ENCODE results near the gene PCNT.
"Not testable (repeated sequence)": the region's sequence is repeated elsewhere in the genome, so short reads cannot be mapped to it uniquely, and the experiment has no call there.

PCNT gene

GRCh38 chr21:46307625-46308024, 16.3 kb upstream of the PCNT start:
- no peak for DNase-seq (ENCODE audit: low read depth in 1 of 2, low spot score in 1 of 2)

GRCh38 chr21:46308431-46308830, 15.5 kb upstream of the PCNT start:
- DNase-seq (ENCODE audit: low read depth in 1 of 2, low spot score in 1 of 2), result no peak

GRCh38 chr21:46310260-46310659, 13.7 kb upstream of the PCNT start:
- not testable (repeated sequence) for DNase-seq (ENCODE audit: low read depth in 1 of 2, low spot score in 1 of 2)

GRCh38 chr21:46311568-46311967, 12.4 kb upstream of the PCNT start:
- no peak for DNase-seq (ENCODE audit: low read depth in 1 of 2, low spot score in 1 of 2)

GRCh38 chr21:46312949-46313348, 11.0 kb upstream of the PCNT start:
- no peak for DNase-seq (ENCODE audit: low read depth in 1 of 2, low spot score in 1 of 2)

- DNase-seq (ENCODE audit: low read depth in 1 of 2, low spot score in 1 of 2), result no peak
These were observed 9.4 kb upstream of the PCNT start for GRCh38 chr21:46314441-46315020.

- no peak for DNase-seq (ENCODE audit: low read depth in 1 of 2, low spot score in 1 of 2)
These were observed 7.1 kb upstream of the PCNT start for GRCh38 chr21:46316708-46317324.

- DNase-seq (ENCODE audit: low read depth in 1 of 2, low spot score in 1 of 2), result no peak
These were observed 6.1 kb upstream of the PCNT start for GRCh38 chr21:46317710-46318463.

- DNase-seq (ENCODE audit: low read depth in 1 of 2, low spot score in 1 of 2), result no peak
These were observed 5.5 kb upstream of the PCNT start for GRCh38 chr21:46318464-46318845.

- no peak for DNase-seq (ENCODE audit: low read depth in 1 of 2, low spot score in 1 of 2)
These were observed 4.8 kb upstream of the PCNT start for GRCh38 chr21:46319186-46319585.

- no peak for DNase-seq (ENCODE audit: low read depth in 1 of 2, low spot score in 1 of 2)
These were observed 3.6 kb upstream of the PCNT start for GRCh38 chr21:46320331-46320801.

- no peak for DNase-seq (ENCODE audit: low read depth in 1 of 2, low spot score in 1 of 2)
These were observed 1.4 kb upstream of the PCNT start for GRCh38 chr21:46322351-46323226.

- no peak for DNase-seq (ENCODE audit: low read depth in 1 of 2, low spot score in 1 of 2)
These were observed 688 bp upstream of the PCNT start for GRCh38 chr21:46323227-46323709.

GRCh38 chr21:46324390-46325072, 575 bp downstream of the PCNT start:
- DNase-seq (ENCODE audit: low read depth in 1 of 2, low spot score in 1 of 2), result peak; percentile 85 to 88

- DNase-seq (ENCODE audit: low read depth in 1 of 2, low spot score in 1 of 2), result no peak
These were observed 1.3 kb downstream of the PCNT start for GRCh38 chr21:46325073-46325912.

- DNase-seq (ENCODE audit: low read depth in 1 of 2, low spot score in 1 of 2), result no peak
These were observed 2.3 kb downstream of the PCNT start for GRCh38 chr21:46326110-46326703.

GRCh38 chr21:46327711-46328110, 3.8 kb downstream of the PCNT start:
- no peak for DNase-seq (ENCODE audit: low read depth in 1 of 2, low spot score in 1 of 2)

- DNase-seq (ENCODE audit: low read depth in 1 of 2, low spot score in 1 of 2), result no peak
These were observed 4.2 kb downstream of the PCNT start for GRCh38 chr21:46328151-46328550.

- no peak for DNase-seq (ENCODE audit: low read depth in 1 of 2, low spot score in 1 of 2)
These were observed 5.8 kb downstream of the PCNT start for GRCh38 chr21:46329796-46330195.

Measured in stimulated activated CD4-positive, alpha-beta T cell treated with anti-CD3 and anti-CD28 coated beads, Interleukin-15, amount 100 ng/mL, for 1 hour (primary cell).